IMR-90 (cell line): ENCODE results near the gene ANO9. TPM values are rescaled to one million over a fixed set of nuclear protein-coding genes. Genes with fewer than 3 reads are reported as not detected.
"Not testable (repeated sequence)": the region's sequence is repeated elsewhere in the genome, so short reads cannot be mapped to it uniquely, and the experiment has no call there.

Source experiments
- ATAC-seq: fragments of 200-7000 bp; cut with Tn5 transposase; 2 replicates; pipeline ENCODE4 v1.9.1; 2020; ENCODE audit warnings: low read depth, mild to moderate bottlenecking, moderate library complexity
- BruUV-seq: library from RNA; stranded (reverse); fragments of 400-500 nt; replicated peaks from 2 replicates; lab custom pipeline; 2021; lab: Mats Ljungman, UMichigan
- CTCF ChIA-PET: fragments of 300-600 bp; formaldehyde crosslinking; extraction: SDS; loops from one replicate; lab custom pipeline; 2021; ENCODE audit warnings: antibody characterized with exemption; lab: Yijun Ruan, JAX
- POLR2A ChIA-PET: fragments of 300-600 bp; sonication (Branson Sonifier 250); formaldehyde crosslinking; loops from one replicate; lab custom pipeline; 2022; ENCODE audit warnings: antibody characterized with exemption; ENCODE audit not compliant: unreplicated experiment; lab: Charles Lee
- DNase-seq: peaks from one replicate; pipeline ENCODE4 v3.0.0; 2013
- H2AFZ ChIP-seq: replicated peaks from 2 replicates; pipeline ENCODE3; 2013; ENCODE audit warnings: low read length, mild to moderate bottlenecking; ENCODE audit not compliant: poor library complexity
- H2AK5ac ChIP-seq: 2 replicates; pipeline ENCODE4 v1.6.1; 2013; ENCODE audit warnings: low read depth, low read length, inconsistent platforms
- H2AK9ac ChIP-seq: replicated peaks from 2 replicates; pipeline ENCODE3; 2013; ENCODE audit warnings: mild to moderate bottlenecking, low read depth, low read length, moderate library complexity; ENCODE audit not compliant: poor library complexity
- H2BK120ac ChIP-seq: 2 replicates; pipeline ENCODE4 v1.6.1; 2013; ENCODE audit warnings: low read depth, low read length, inconsistent platforms
- H2BK15ac ChIP-seq: 3 replicates; pipeline ENCODE4 v1.6.1; 2013; ENCODE audit warnings: low read depth, low read length, inconsistent platforms
- H2BK20ac ChIP-seq: 2 replicates; pipeline ENCODE4 v1.6.1; 2013; ENCODE audit warnings: low read depth, mild to moderate bottlenecking, inconsistent platforms, low read length, moderate library complexity
- H2BK5ac ChIP-seq: 2 replicates; pipeline ENCODE4 v1.6.1; 2013; ENCODE audit warnings: mild to moderate bottlenecking, low read depth, low read length, inconsistent platforms; ENCODE audit not compliant: poor library complexity, severe bottlenecking
- H3K14ac ChIP-seq: replicated peaks from 2 replicates; pipeline ENCODE4 v1.6.1; 2013; ENCODE audit warnings: low read depth, low read length, inconsistent platforms
- H3K18ac ChIP-seq: 2 replicates; pipeline ENCODE4 v1.6.1; 2013; ENCODE audit warnings: low read depth, low read length, control low read depth
- H3K23ac ChIP-seq: 2 replicates; pipeline ENCODE4 v1.6.1; 2013; ENCODE audit warnings: low read depth, low read length, inconsistent platforms
- H3K27ac ChIP-seq: 2 replicates; pipeline ENCODE4 v1.5.1; 2013; ENCODE audit warnings: mild to moderate bottlenecking, control low read depth, low read length; ENCODE audit not compliant: insufficient read depth
- H3K27me3 ChIP-seq: 2 replicates; pipeline ENCODE4 v1.6.1; 2013; ENCODE audit warnings: low read length; ENCODE audit not compliant: control insufficient read depth, insufficient read depth
- H3K36me3 ChIP-seq: 2 replicates; pipeline ENCODE4 v1.6.1; 2013; ENCODE audit warnings: low read length, mixed read lengths; ENCODE audit not compliant: control insufficient read depth, insufficient read depth
- H3K4ac ChIP-seq: 2 replicates; pipeline ENCODE4 v1.6.1; 2013; ENCODE audit warnings: low read depth, low read length, inconsistent platforms
- H3K4me1 ChIP-seq: 2 replicates; pipeline ENCODE4 v1.6.1; 2013; ENCODE audit warnings: low read length, mixed read lengths; ENCODE audit not compliant: control insufficient read depth, insufficient read depth
- H3K4me2 ChIP-seq: 2 replicates; pipeline ENCODE4 v1.6.1; 2013; ENCODE audit warnings: low read depth, mild to moderate bottlenecking, control low read depth, low read length, moderate library complexity
- H3K4me3 ChIP-seq: 2 replicates; pipeline ENCODE4 v1.5.1; 2013; ENCODE audit warnings: low read depth, mild to moderate bottlenecking, control low read depth, low read length, moderate library complexity; ENCODE audit not compliant: insufficient read depth
- H3K56ac ChIP-seq: 2 replicates; pipeline ENCODE4 v1.6.1; 2013; ENCODE audit warnings: low read length, inconsistent platforms; ENCODE audit not compliant: insufficient read depth; ENCODE audit errors: extremely low read depth
- H3K79me1 ChIP-seq, 2 experiments: 2 replicates each; pipeline ENCODE4 v1.6.1; 2013; ENCODE audit warnings: low read length in 2 of 2, inconsistent platforms in 1 of 2, low read depth in 1 of 2
- H3K9ac ChIP-seq: 2 replicates; pipeline ENCODE4 v1.6.1; 2013; ENCODE audit warnings: low read depth, low read length, control low read depth
- H3K9me1 ChIP-seq: 2 replicates; pipeline ENCODE4 v1.6.1; 2013; ENCODE audit warnings: low read length, inconsistent platforms; ENCODE audit not compliant: insufficient read depth
- H3K9me3 ChIP-seq: 2 replicates; pipeline ENCODE4 v1.6.1; 2013; ENCODE audit warnings: low read length; ENCODE audit not compliant: control insufficient read depth, insufficient read depth
- H4K20me1 ChIP-seq: 2 replicates; pipeline ENCODE4 v1.6.1; 2013; ENCODE audit warnings: low read length, inconsistent platforms; ENCODE audit not compliant: insufficient read depth
- H4K5ac ChIP-seq: 2 replicates; pipeline ENCODE4 v1.6.1; 2013; ENCODE audit warnings: mild to moderate bottlenecking, low read depth, low read length, control low read depth
- H4K8ac ChIP-seq, 2 experiments: 2 replicates each; pipeline ENCODE4 v1.6.1; 2013; ENCODE audit warnings: low read depth in 2 of 2, low read length in 2 of 2, control low read depth in 1 of 2, inconsistent platforms in 1 of 2
- H4K91ac ChIP-seq: 2 replicates; pipeline ENCODE4 v1.6.1; 2013; ENCODE audit warnings: low read depth, low read length, inconsistent platforms; ENCODE audit not compliant: insufficient read depth
- WGBS, 2 experiments: methylation state at CpG; one replicate each; pipeline versions ENCODE4 v1.1.5 to v1.1.7; 2013; ENCODE audit warnings: missing lambda C conversion rate in 2 of 2; ENCODE audit not compliant: insufficient read length in 1 of 2; ENCODE audit errors: extremely low coverage in 2 of 2; 5-methylcytosine and 5-hydroxymethylcytosine counted together
- dilution Hi-C: fragments of 300-500 bp; cut with HindIII; formaldehyde crosslinking; loops from one replicate; pipeline ENCODE4 v1.14.3; 2018; ENCODE audit warnings: low sequenced_read_pairs; ENCODE audit not compliant: unreplicated experiment
- in situ Hi-C: fragments of 300-500 bp; cut with MboI; formaldehyde crosslinking; loops from 3 replicates; pipeline ENCODE4 v1.14.3; 2019; ENCODE audit warnings: low sequenced_read_pairs, inconsistent platforms, mixed read lengths
- intact Hi-C: fragments of 100-400 bp; cut with micrococcal nuclease; formaldehyde crosslinking; loops from 2 replicates; pipeline ENCODE4 v1.10.0; 2022
- polyA plus RNA-seq, 3 experiments: library from polyadenylated mRNA; depleted of rRNA; stranded (reverse); fragments of >200 nt; gene quantifications; 2 replicates each; pipeline ENCODE4 v1.2.3, GENCODE V29; 2012; ENCODE audit warnings: low replicate concordance in 1 of 3
- total RNA-seq: library from RNA; depleted of rRNA; stranded (reverse); fragments of >200 nt; gene quantifications from 2 replicates; pipeline ENCODE4 v1.2.3, GENCODE V29; 2012

The ANO9 gene
- total and polyA plus RNA-seq, 2 of the 4 experiments (the other 2 are of a cell fraction), result not detected

DNA sequence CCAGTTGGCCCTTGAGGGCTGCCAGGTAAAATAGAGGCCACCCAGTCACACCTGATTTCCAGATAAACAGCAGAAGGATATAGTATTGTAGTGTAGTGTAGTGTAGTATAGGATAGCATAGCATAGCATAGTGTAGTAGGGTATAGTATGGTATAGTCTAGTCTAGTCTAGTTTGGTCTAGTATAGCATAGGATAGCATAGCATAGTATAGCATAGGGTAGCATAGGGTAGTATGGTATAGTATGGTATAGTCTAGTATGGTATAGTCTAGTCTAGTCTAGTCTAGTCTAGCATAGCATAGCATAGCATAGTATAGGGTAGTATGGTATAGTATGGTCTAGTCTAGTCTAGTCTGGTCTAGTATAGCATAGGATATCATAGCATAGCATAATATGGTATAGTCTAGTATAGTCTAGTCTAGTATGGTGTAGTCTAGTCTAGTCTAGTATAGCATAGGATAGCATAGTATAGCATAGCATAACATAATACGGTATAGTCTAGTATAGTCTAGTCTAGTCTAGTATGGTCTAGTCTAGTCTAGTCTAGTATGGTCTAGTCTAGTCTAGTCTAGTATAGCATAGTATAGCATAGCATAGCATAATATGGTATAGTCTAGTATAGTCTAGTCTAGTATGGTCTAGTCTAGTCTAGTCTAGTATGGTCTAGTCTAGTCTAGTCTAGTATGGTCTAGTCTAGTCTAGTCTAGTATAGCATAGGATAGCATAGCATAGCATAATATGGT lies 6.6 kb downstream of the ANO9 start:
- H3K18ac ChIP-seq, H3K14ac ChIP-seq, H3K27me3 ChIP-seq, H4K91ac ChIP-seq, H3K56ac ChIP-seq, CTCF ChIA-PET, H4K5ac ChIP-seq, H3K9me1 ChIP-seq, H3K4ac ChIP-seq, H3K4me3 ChIP-seq, H3K23ac ChIP-seq, DNase-seq, H3K9me3 ChIP-seq, H3K9ac ChIP-seq, in situ Hi-C loops, H3K27ac ChIP-seq, H2BK120ac ChIP-seq, H4K8ac ChIP-seq, H3K4me1 ChIP-seq, intact Hi-C loops, H2BK5ac ChIP-seq, dilution Hi-C loops, H2AFZ ChIP-seq, H3K4me2 ChIP-seq, ATAC-seq, H2AK9ac ChIP-seq, H2AK5ac ChIP-seq, H3K79me1 ChIP-seq, H3K36me3 ChIP-seq, BruUV-seq, H4K20me1 ChIP-seq, H2BK15ac ChIP-seq, H2BK20ac ChIP-seq: not testable (repeated sequence)
- no CpG with 5 or more reads among the region's 1 CpG for WGBS, 2 experiments
- POLR2A ChIA-PET, result interaction anchor here (0.6 kb wide), 1 partner anchor 19 kb away, joined by 3 read pairs; no protein-coding TSS in a partner anchor
